HAP-1 (cell line): ENCODE measurements around the gene IQGAP2.
"Not testable (repeated sequence)": the region's sequence is repeated elsewhere in the genome, so short reads cannot be mapped to it uniquely, and the experiment has no call there.

ENCODE experiments used
- DNase-seq, 2 experiments: peaks; one replicate each; pipeline ENCODE4 v3.0.0-alpha.2; 2016 to 2020; ENCODE audit warnings: low spot score in 2 of 2
- H3K27me3 ChIP-seq: fragments of 250-450 bp; sonication (Bioruptor Pico); 2 replicates; pipeline ENCODE4 v1.5.1; 2020; ENCODE audit warnings: low read depth, mild to moderate bottlenecking, moderate library complexity
- H3K36me3 ChIP-seq: fragments of 250-450 bp; sonication (Bioruptor Pico); replicated peaks from 2 replicates; pipeline ENCODE4 v1.5.1; 2020; ENCODE audit warnings: mild to moderate bottlenecking
- H3K4me1 ChIP-seq: fragments of 250-450 bp; sonication (Bioruptor Pico); 2 replicates; pipeline ENCODE4 v1.5.1; 2020; ENCODE audit warnings: mild to moderate bottlenecking
- H3K4me3 ChIP-seq: fragments of 250-450 bp; sonication (Bioruptor Pico); 2 replicates; pipeline ENCODE4 v1.5.1; 2020; ENCODE audit warnings: mild to moderate bottlenecking, moderate library complexity
- H3K9me3 ChIP-seq: fragments of 250-450 bp; sonication (Bioruptor Pico); 2 replicates; pipeline ENCODE4 v1.5.1; 2020; ENCODE audit warnings: mild to moderate bottlenecking, moderate library complexity
- in situ Hi-C: fragments of 300-500 bp; cut with MboI; formaldehyde crosslinking; loops from 3 replicates; pipeline ENCODE4 v1.14.3; 2020; ENCODE audit warnings: low sequenced_read_pairs, inconsistent platforms, mixed read lengths

IQGAP2 gene

DNA sequence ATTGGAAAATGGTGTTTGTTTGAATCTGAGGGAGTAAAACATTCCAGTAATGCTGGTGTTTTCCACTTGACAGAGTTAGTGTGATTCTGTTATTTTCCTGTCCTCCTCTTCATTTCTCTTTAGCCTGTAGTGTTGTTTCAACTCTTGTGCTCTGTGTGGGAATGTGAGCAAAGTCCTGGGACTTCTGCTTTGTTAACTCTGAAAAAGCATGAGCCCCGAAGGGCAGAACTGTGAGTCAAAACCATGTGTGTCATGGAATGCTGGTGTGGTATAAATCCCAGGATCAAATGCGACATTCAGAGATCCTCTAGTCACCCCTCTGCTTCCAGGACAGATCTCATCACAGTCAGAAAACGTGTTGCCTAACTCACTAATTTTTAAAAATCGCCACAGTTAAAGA is 321.8 kb downstream of the IQGAP2 start:
- H3K4me3 ChIP-seq = no peak overlapping the region
- in situ Hi-C loops = no loop called here
- H3K36me3 ChIP-seq = no peaks in the 10 kb centered on the region; the same call in 1 of the 2 replicates
- DNase-seq = no peak
- H3K4me1 ChIP-seq = no peaks in the 10 kb centered on the region
- 0 out of 2 replicates have a peak, but pooled peaks cover 3% of the 10 kb centered on the region for H3K9me3 ChIP-seq
- no peaks in the 10 kb centered on the region for H3K27me3 ChIP-seq

GRCh38 chr5:76728965-76729364 is 325.9 kb downstream of the IQGAP2 start:
- H3K36me3 ChIP-seq = peaks cover 4% of the 10 kb centered on the region
- no peaks in the 10 kb centered on the region for H3K27me3 ChIP-seq
- no peaks in the 10 kb centered on the region for H3K4me1 ChIP-seq
- H3K9me3 ChIP-seq = peaks cover 6% of the 10 kb centered on the region; the same call in 1 of the 2 replicates
- DNase-seq = no peak
- H3K4me3 ChIP-seq = no peak overlapping the region
- in situ Hi-C loops = no loop called here

GRCh38 chr5:76729373-76730290 is 326.5 kb downstream of the IQGAP2 start:
- Histone ChIP-seq H3K4me1 (no peaks in the 10 kb centered on the region), H3K27me3 (no peaks in the 10 kb centered on the region), H3K4me3 (no peak overlapping the region), H3K9me3 (peaks cover 6% of the 10 kb centered on the region; the same call in 1 of the 2 replicates), H3K36me3 (peaks cover 4% of the 10 kb centered on the region)
- DNase-seq = no peak
- in situ Hi-C loops = no loop called here

GRCh38 chr5:76732405-76733048 is 329.4 kb downstream of the IQGAP2 start:
- Histone ChIP-seq H3K9me3 (peaks cover 3% of the 10 kb centered on the region; the same call in 1 of the 2 replicates), H3K36me3 (peaks cover 4% of the 10 kb centered on the region), H3K4me3 (no peak overlapping the region), H3K4me1 (no peaks in the 10 kb centered on the region; the same call in 1 of the 2 replicates), H3K27me3 (no peaks in the 10 kb centered on the region)
- DNase-seq = no peak
- in situ Hi-C loops = no loop called here

GRCh38 chr5:76733049-76733417 is 329.9 kb downstream of the IQGAP2 start:
- H3K4me3 ChIP-seq = no peak overlapping the region
- DNase-seq = no peak
- H3K9me3 ChIP-seq = peaks cover 3% of the 10 kb centered on the region; the same call in 1 of the 2 replicates
- in situ Hi-C loops = no loop called here
- H3K4me1 ChIP-seq = no peaks in the 10 kb centered on the region; the same call in 1 of the 2 replicates
- H3K27me3 ChIP-seq = no peaks in the 10 kb centered on the region
- H3K36me3 ChIP-seq = peaks cover 4% of the 10 kb centered on the region

DNA sequence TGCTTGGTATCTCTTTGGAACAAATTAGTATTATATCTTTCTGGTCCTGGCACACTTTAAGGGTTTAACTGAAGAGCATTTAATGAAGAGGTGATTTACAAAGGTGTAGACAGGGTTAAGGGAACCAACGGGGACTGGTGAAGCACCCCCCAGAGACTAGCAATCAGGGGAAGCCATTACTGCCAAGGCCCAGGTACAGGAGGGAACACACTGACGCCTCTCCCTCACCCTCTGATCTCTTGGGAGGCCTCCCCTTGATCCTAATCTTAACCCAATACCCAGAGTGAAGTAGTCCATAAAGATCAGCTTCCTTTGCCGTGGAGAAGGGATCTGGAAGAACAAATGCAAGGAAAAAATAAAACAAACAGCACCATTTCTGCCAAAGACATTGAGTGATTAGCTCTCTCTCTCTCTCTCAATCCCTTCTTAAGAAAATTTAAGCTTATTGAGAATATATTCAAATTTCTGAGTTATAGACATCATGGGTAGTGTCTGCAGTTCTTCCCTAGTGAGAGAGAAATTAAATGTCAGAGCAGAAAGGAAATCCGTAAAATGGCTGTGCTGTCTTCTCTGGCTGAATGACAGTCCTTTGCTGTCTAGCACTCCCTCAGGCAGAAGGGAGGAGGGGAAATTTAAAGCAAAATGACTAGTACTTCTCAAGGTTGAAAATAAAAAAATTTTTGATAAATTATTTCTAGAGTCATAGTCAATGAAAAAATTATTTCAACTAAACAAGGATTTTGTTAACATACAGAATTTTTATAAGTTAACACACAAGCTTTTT is 332.9 kb downstream of the IQGAP2 start:
- no peaks in the 10 kb centered on the region; the same call in 1 of the 2 replicates for H3K4me1 ChIP-seq
- no peak for DNase-seq
- in situ Hi-C loops = no loop called here
- H3K36me3 ChIP-seq = peaks cover 4% of the 10 kb centered on the region
- no peaks in the 10 kb centered on the region for H3K9me3 ChIP-seq
- no peak overlapping the region for H3K4me3 ChIP-seq
- H3K27me3 ChIP-seq = no peaks in the 10 kb centered on the region

- in situ Hi-C loops = no loop called here
- H3K4me1 ChIP-seq = no peaks in the 10 kb centered on the region; the same call in 1 of the 2 replicates
- no peak for DNase-seq
Observed at GRCh38 chr5:76736679-76737556, 333.8 kb downstream of the IQGAP2 start.

DNA sequence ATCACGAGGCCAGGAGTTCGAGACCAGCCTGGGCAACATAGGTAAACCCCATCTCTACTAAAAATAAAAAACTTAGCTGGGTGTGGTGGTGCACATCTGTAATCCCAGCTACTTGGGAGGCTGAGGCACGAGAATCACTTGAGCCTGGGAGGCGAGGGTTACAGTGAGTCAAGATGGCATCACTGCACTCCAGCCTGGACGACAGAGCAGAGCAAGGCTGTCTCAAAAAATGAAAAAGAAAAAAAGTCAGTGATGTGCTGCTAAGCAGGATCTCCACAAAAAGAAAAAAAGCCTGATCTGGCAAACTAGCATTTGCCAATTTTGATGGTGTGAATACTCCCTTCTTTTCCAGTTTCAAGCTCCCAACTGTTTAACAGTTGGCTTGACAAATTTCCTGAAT is 334.8 kb downstream of the IQGAP2 start:
- DNase-seq = no peak
- Histone ChIP-seq H3K4me3 (no peak overlapping the region), H3K27me3 (no peaks in the 10 kb centered on the region), H3K9me3 (no peaks in the 10 kb centered on the region), H3K4me1 (no peaks in the 10 kb centered on the region; the same call in 1 of the 2 replicates), H3K36me3 (no peaks in the 10 kb centered on the region; the same call in 1 of the 2 replicates)
- in situ Hi-C loops = no loop called here

More at GRCh38 chr5:76736679-76737556, 333.8 kb downstream of the IQGAP2 start:
- H3K27me3 ChIP-seq = no peaks in the 10 kb centered on the region
- no peaks in the 10 kb centered on the region for H3K9me3 ChIP-seq
- no peak overlapping the region for H3K4me3 ChIP-seq
- peaks cover 4% of the 10 kb centered on the region for H3K36me3 ChIP-seq

- H3K4me1 ChIP-seq, in situ Hi-C loops, H3K4me3 ChIP-seq, DNase-seq, H3K27me3 ChIP-seq, H3K36me3 ChIP-seq, H3K9me3 ChIP-seq: not testable (repeated sequence)
Observed at GRCh38 chr5:76741506-76741905, 338.4 kb downstream of the IQGAP2 start.

- H3K4me1 ChIP-seq = no peaks in the 10 kb centered on the region
- in situ Hi-C loops = no loop called here
- no peak for DNase-seq
- H3K4me3 ChIP-seq = no peak overlapping the region
- no peaks in the 10 kb centered on the region for H3K9me3 ChIP-seq
- no peaks in the 10 kb centered on the region for H3K36me3 ChIP-seq
- H3K27me3 ChIP-seq = no peaks in the 10 kb centered on the region
Observed at GRCh38 chr5:76742583-76742982, 339.5 kb downstream of the IQGAP2 start.

- in situ Hi-C loops = no loop called here
- H3K9me3 ChIP-seq = no peaks in the 10 kb centered on the region
- no peaks in the 10 kb centered on the region for H3K27me3 ChIP-seq
- H3K4me1 ChIP-seq = no peaks in the 10 kb centered on the region
- H3K36me3 ChIP-seq = no peaks in the 10 kb centered on the region
- DNase-seq = no peak
- no peak overlapping the region for H3K4me3 ChIP-seq
Observed at GRCh38 chr5:76744632-76745031, 341.5 kb downstream of the IQGAP2 start.

DNA sequence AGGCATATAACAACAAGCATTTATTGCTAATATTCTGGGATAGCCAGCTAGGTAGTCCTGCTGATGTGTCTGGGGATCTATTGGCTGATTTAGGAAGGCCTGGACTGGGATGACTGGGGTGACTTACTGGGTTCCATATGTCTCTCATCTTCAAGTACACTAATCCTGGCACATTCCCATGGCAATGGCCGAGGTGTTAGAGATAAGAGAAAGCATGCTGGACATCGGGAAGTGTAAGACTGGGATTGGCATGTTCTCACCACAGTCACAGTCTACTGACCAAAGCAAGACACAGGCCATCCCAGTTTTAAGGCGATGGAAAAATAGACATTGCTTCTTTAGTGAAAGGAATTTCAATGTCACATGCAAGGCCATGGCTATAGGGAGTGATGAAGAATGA is 342.6 kb downstream of the IQGAP2 start:
- no peaks in the 10 kb centered on the region for H3K4me1 ChIP-seq
- in situ Hi-C loops = no loop called here
- no peaks in the 10 kb centered on the region for H3K27me3 ChIP-seq
- no peaks in the 10 kb centered on the region for H3K9me3 ChIP-seq
- no peaks in the 10 kb centered on the region for H3K36me3 ChIP-seq
- no peak overlapping the region for H3K4me3 ChIP-seq
- no peak for DNase-seq

GRCh38 chr5:76746677-76747076 is 343.6 kb downstream of the IQGAP2 start:
- Histone ChIP-seq H3K27me3 (no peaks in the 10 kb centered on the region), H3K9me3 (no peaks in the 10 kb centered on the region), H3K4me3 (no peak overlapping the region), H3K4me1 (no peaks in the 10 kb centered on the region), H3K36me3 (no peaks in the 10 kb centered on the region)
- DNase-seq = no peak
- in situ Hi-C loops = no loop called here
